HG02870 (cell line): ENCODE results near the gene TYW1.
"Not testable (repeated sequence)": the region's sequence is repeated elsewhere in the genome, so short reads cannot be mapped to it uniquely, and the experiment has no call there.

Source experiments
- ATAC-seq: cut with Tn5 transposase; IDR thresholded peaks from one replicate; pipeline ENCODE4 v1.9.1; 2021; ENCODE audit warnings: mild to moderate bottlenecking, moderate library complexity; ENCODE audit not compliant: unreplicated experiment

Gene TYW1

GRCh38 chr7:67043559-67043930 lies 46.9 kb downstream of the TYW1 start:
- ATAC-seq, result not testable (repeated sequence)

- no peak for ATAC-seq
These were observed 48.9 kb downstream of the TYW1 start for GRCh38 chr7:67045496-67045995.

GRCh38 chr7:67046819-67047218 lies 50.2 kb downstream of the TYW1 start:
- ATAC-seq, result not testable (repeated sequence)

GRCh38 chr7:67049908-67050307 lies 53.3 kb downstream of the TYW1 start:
- not testable (repeated sequence) for ATAC-seq

GRCh38 chr7:67052161-67052560 lies 55.5 kb downstream of the TYW1 start:
- ATAC-seq, result not testable (repeated sequence)

- no peak for ATAC-seq
These were observed 60.0 kb downstream of the TYW1 start for GRCh38 chr7:67056683-67057082.

- not testable (repeated sequence) for ATAC-seq
These were observed 64.7 kb downstream of the TYW1 start for GRCh38 chr7:67061321-67061720.

- not testable (repeated sequence) for ATAC-seq
These were observed 66.2 kb downstream of the TYW1 start for GRCh38 chr7:67062802-67063201.

- ATAC-seq, result not testable (repeated sequence)
These were observed 70.5 kb downstream of the TYW1 start for GRCh38 chr7:67066950-67067622.

- not testable (repeated sequence) for ATAC-seq
These were observed 79.5 kb downstream of the TYW1 start for GRCh38 chr7:67076120-67076519.

GRCh38 chr7:67082880-67083279 lies 86.2 kb downstream of the TYW1 start:
- ATAC-seq, result not testable (repeated sequence)

GRCh38 chr7:67089261-67089660 lies 92.6 kb downstream of the TYW1 start:
- not testable (repeated sequence) for ATAC-seq

GRCh38 chr7:67091053-67091452 lies 94.4 kb downstream of the TYW1 start:
- ATAC-seq, result not testable (repeated sequence)

GRCh38 chr7:67098031-67098430 lies 101.4 kb downstream of the TYW1 start:
- ATAC-seq, result not testable (repeated sequence)

GRCh38 chr7:67099406-67099805 lies 102.8 kb downstream of the TYW1 start:
- not testable (repeated sequence) for ATAC-seq

- not testable (repeated sequence) for ATAC-seq
These were observed 103.4 kb downstream of the TYW1 start for GRCh38 chr7:67100038-67100437.

- ATAC-seq, result no peak
These were observed 104.3 kb downstream of the TYW1 start for GRCh38 chr7:67100956-67101361.

- ATAC-seq, result not testable (repeated sequence)
These were observed 108.3 kb downstream of the TYW1 start for GRCh38 chr7:67104937-67105336.

- ATAC-seq, result no peak
These were observed 108.7 kb downstream of the TYW1 start for GRCh38 chr7:67105377-67105776.

- ATAC-seq, result not testable (repeated sequence)
These were observed 109.6 kb downstream of the TYW1 start for GRCh38 chr7:67106255-67106654.

GRCh38 chr7:67111342-67111741 lies 114.7 kb downstream of the TYW1 start:
- ATAC-seq, result not testable (repeated sequence)

GRCh38 chr7:67114483-67115246 lies 118.0 kb downstream of the TYW1 start:
- not testable (repeated sequence) for ATAC-seq
